ENCODE measurements around the gene PI4KB.

DNA sequence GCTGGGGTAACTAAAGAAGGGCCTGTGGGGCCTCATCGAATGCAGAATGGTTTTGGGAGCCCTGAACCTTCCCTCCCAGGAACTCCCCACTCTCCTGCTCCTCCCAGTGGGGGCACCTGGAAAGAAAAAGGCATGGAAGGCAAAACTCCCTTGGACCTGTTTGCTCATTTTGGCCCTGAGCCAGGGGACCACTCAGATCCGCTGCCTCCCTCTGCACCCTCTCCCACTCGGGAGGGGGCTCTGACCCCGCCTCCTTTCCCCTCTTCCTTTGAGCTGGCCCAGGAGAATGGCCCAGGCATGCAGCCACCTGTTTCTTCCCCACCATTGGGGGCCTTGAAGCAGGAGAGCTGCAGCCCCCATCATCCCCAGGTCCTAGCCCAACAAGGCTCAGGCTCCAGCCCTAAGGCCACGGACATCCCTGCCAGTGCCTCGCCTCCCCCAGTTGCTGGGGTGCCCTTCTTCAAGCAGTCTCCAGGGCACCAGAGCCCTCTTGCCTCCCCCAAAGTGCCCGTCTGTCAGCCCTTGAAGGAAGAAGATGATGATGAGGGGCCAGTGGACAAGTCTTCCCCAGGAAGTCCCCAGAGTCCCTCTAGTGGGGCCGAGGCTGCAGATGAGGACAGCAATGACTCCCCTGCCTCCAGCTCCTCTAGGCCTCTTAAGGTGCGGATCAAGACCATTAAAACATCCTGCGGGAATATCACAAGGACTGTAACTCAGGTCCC lies 40.4 kb downstream of the PI4KB start:
- TF ChIP-seq, protein P1, sequence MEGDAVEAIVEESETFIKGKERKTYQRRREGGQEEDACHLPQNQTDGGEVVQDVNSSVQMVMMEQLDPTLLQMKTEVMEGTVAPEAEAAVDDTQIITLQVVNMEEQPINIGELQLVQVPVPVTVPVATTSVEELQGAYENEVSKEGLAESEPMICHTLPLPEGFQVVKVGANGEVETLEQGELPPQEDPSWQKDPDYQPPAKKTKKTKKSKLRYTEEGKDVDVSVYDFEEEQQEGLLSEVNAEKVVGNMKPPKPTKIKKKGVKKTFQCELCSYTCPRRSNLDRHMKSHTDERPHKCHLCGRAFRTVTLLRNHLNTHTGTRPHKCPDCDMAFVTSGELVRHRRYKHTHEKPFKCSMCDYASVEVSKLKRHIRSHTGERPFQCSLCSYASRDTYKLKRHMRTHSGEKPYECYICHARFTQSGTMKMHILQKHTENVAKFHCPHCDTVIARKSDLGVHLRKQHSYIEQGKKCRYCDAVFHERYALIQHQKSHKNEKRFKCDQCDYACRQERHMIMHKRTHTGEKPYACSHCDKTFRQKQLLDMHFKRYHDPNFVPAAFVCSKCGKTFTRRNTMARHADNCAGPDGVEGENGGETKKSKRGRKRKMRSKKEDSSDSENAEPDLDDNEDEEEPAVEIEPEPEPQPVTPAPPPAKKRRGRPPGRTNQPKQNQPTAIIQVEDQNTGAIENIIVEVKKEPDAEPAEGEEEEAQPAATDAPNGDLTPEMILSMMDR (IDR thresholded peaks at IDR 0.05): no peak
- TF ChIP-seq POLR2A (IDR thresholded peaks at IDR 0.05): no peak
